ENCODE measurements around the gene NTM.

The NTM gene

GRCh38 chr11:132187814-132188213 lies 817.4 kb downstream of the NTM start:
- peak; percentile 18 for DNase-seq (ENCODE audit: low read depth)
- H3K4me3 ChIP-seq (ENCODE audit: low read depth, low read length), result no peak overlapping the region

DNA sequence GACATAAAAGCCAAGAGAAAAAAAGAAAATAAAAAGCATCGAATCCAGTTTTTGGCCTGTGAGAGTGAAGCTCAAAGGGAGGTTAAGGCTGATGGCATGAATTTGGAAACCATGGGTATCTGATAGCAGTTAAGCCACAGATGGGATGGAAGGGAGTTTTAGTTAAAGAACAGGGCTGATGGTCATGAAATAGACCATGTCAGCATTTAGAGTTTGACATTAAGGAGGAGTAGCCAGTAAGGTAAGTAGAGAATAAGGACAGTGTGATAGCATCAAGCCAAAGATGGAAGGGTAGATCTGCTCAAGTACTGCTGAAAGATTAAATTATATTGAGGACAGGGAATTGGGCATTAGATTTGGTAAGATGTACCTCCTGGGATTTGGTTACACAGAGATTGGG lies 826.5 kb downstream of the NTM start:
- DNase-seq (ENCODE audit: low read depth), result no peak
- no peak overlapping the region for H3K4me3 ChIP-seq (ENCODE audit: low read depth, low read length)

- no peak overlapping the region for H3K4me3 ChIP-seq (ENCODE audit: low read depth, low read length)
- DNase-seq (ENCODE audit: low read depth), result no peak
Observed at GRCh38 chr11:132200353-132200936, 830.0 kb downstream of the NTM start.

- no peak overlapping the region for H3K4me3 ChIP-seq (ENCODE audit: low read depth, low read length)
- DNase-seq (ENCODE audit: low read depth), result peak; percentile 22
Observed at GRCh38 chr11:132202621-132203020, 832.2 kb downstream of the NTM start.

DNA sequence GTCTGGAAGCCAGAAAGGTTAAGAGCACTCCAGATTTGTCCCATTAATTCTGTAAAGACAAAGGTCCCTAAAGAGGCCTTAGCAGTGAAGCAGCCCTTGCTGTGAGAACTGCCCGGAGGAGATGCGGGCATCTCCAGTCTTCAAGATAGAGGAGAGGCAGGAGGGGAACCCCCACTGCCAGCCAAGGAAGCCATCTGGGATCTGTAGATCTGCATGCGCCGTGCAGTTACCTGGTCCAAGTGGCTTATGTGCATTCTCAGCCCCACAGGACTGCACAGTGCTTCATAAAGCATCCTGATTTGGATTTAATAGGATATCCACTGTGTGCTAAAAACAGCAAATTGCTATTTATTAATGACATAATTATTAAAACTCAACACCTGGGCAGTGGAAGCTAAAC lies 834.6 kb downstream of the NTM start:
- DNase-seq (ENCODE audit: low read depth), result no peak
- no peak overlapping the region for H3K4me3 ChIP-seq (ENCODE audit: low read depth, low read length)

- no peak for DNase-seq (ENCODE audit: low read depth)
- H3K4me3 ChIP-seq (ENCODE audit: low read depth, low read length), result no peak overlapping the region
Observed at GRCh38 chr11:132205496-132205895, 835.1 kb downstream of the NTM start.

- H3K4me3 ChIP-seq (ENCODE audit: low read depth, low read length), result no peak overlapping the region
- no peak for DNase-seq (ENCODE audit: low read depth)
Observed at GRCh38 chr11:132206993-132207392, 836.6 kb downstream of the NTM start.

GRCh38 chr11:132208477-132209055 lies 838.2 kb downstream of the NTM start:
- no peak overlapping the region for H3K4me3 ChIP-seq (ENCODE audit: low read depth, low read length)
- DNase-seq (ENCODE audit: low read depth), result no peak

- H3K4me3 ChIP-seq (ENCODE audit: low read depth, low read length), result no peak overlapping the region
- no peak for DNase-seq (ENCODE audit: low read depth)
Observed at GRCh38 chr11:132211479-132211878, 841.1 kb downstream of the NTM start.

DNA sequence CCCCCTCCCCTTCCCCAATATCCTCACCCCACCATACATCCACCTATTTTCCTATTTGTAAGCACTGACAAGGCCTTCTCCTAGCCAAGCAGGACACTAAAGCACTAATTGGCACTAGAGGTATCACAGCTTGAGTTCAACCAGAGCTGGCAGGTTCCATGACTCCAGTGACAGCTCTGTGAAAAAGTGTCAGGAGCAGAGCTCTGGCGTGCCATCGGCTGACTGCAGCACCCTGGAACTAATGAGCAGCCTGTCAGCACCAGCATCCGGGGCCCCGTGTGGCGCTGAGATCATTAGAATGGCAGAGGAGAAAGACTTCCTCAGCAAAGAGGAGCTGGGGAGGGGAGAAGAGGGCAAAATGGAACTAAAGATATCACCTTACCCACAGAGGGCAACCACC lies 847.4 kb downstream of the NTM start:
- no peak overlapping the region for H3K4me3 ChIP-seq (ENCODE audit: low read depth, low read length)
- no peak for DNase-seq (ENCODE audit: low read depth)

DNA sequence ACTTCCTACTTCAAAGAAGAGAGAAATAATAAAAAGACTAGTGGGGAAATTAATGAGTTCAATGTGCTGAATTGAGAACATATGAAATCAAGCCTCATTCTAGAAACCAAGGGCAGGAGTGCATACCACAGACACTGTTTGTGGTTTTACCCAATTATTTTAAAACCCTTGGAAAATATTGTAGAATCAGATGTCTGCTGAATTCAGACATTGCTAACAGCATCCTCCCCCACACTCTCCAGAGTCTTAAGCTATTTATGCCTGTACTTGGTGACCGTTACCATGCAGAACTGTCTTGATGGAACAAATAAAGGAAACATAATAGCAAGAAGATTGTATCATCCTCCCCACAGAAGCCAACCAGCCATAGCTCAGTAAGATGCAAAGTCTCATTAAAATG lies 850.1 kb downstream of the NTM start:
- DNase-seq (ENCODE audit: low read depth), result peak; percentile 82
- no peak overlapping the region for H3K4me3 ChIP-seq (ENCODE audit: low read depth, low read length)

- DNase-seq (ENCODE audit: low read depth), result no peak
- no peak overlapping the region for H3K4me3 ChIP-seq (ENCODE audit: low read depth, low read length)
Observed at GRCh38 chr11:132222345-132222744, 851.9 kb downstream of the NTM start.

- no peak overlapping the region for H3K4me3 ChIP-seq (ENCODE audit: low read depth, low read length)
- DNase-seq (ENCODE audit: low read depth), result no peak
Observed at GRCh38 chr11:132226522-132226921, 856.1 kb downstream of the NTM start.

- no peak for DNase-seq (ENCODE audit: low read depth)
- no peak overlapping the region for H3K4me3 ChIP-seq (ENCODE audit: low read depth, low read length)
Observed at GRCh38 chr11:132228746-132229325, 858.4 kb downstream of the NTM start.

DNA sequence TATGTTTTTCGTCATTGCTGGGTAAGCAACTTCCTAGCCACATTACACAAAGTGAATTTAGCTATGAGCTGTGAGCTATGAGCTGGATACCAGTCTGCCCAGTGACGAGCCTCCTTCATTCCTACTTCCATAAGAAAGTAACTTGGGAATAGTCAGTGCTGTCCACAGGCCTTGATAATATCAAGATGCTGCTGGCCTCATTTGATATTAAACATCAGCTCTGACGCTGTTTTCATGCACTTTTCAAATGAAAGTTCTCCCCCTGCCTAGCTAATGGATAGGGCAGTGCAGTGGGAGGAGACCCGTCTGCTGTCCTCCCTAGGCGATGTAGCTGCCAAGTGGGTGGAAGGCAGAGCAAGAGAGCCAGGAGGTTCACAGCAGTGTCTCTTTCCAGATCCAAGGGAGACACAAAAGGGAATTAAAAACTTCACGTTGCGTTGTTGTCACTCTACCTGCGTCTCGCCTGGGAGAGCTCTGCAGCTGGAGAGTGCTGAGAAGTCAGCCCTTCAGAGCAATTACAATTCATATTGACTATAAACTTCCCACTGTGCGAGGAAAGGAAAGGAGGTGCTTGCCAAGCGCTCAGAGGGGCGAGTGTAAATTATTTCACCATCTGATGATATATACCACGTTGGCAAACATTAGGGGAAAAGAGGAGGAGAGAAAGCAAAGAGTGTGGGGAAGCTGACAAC lies 861.4 kb downstream of the NTM start:
- no peak for DNase-seq (ENCODE audit: low read depth)

GRCh38 chr11:132234878-132235277 lies 864.5 kb downstream of the NTM start:
- H3K4me3 ChIP-seq (ENCODE audit: low read depth, low read length), result no peak overlapping the region
- peak; percentile 80 for DNase-seq (ENCODE audit: low read depth)

More for the DNA sequence above, 861.4 kb downstream of the NTM start:
- H3K4me3 ChIP-seq (ENCODE audit: low read depth, low read length), result no peak overlapping the region

DNA sequence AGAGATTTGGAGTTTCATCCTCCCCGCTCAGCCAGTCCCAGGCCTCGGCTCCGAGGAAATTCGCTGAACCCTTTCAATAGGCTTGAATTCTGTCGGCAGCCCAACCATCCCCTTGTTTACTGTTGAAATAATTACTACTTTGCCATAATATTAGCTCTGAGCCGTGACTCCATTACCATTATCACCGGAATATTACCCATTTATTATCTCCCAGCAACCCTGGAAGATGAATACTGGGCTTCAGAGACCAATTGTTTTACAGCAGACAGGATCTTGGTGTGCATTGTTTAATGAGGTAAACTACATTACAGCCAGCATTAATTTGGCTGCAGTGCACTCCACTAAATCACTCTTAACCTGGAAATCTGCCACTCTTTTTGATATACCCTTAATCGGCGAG lies 867.4 kb downstream of the NTM start:
- no peak for DNase-seq (ENCODE audit: low read depth)
- no peak overlapping the region for H3K4me3 ChIP-seq (ENCODE audit: low read depth, low read length)

DNA sequence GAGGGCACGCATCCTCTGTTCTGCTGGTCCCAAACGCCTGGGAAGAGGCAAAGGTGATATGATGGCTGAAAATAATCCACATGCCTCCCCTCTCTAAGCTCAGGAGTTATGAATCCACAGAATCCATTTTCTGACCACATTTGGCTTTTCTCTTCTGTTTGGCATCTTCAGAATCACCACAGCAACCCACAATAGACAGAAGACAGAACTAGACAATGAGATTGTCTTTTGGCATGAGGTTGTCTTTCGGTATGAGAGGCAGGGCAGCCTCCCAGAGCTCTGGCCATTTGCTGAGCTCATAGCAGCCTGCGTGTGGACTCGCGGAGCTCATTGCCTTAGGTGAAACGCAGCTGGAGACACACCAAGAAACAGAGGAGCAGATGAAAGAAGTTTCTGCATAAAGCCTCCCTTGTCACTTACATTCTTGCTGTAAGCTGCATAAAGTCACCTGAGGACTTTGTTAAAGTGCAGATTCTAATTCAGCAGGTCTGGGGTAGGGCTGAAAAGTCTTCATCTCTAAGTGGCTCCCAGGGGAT lies 868.0 kb downstream of the NTM start:
- H3K4me3 ChIP-seq (ENCODE audit: low read depth, low read length), result no peak overlapping the region
- DNase-seq (ENCODE audit: low read depth), result no peak

- no peak for DNase-seq (ENCODE audit: low read depth)
- no peak overlapping the region for H3K4me3 ChIP-seq (ENCODE audit: low read depth, low read length)
Observed at GRCh38 chr11:132240374-132240773, 870.0 kb downstream of the NTM start.

- H3K4me3 ChIP-seq (ENCODE audit: low read depth, low read length), result no peak overlapping the region
- no peak for DNase-seq (ENCODE audit: low read depth)
Observed at GRCh38 chr11:132242632-132243031, 872.2 kb downstream of the NTM start.

All from skeletal muscle cell (primary cell).